ENCODE measurements around the gene TOLLIP.

- TF ChIP-seq, protein P1, sequence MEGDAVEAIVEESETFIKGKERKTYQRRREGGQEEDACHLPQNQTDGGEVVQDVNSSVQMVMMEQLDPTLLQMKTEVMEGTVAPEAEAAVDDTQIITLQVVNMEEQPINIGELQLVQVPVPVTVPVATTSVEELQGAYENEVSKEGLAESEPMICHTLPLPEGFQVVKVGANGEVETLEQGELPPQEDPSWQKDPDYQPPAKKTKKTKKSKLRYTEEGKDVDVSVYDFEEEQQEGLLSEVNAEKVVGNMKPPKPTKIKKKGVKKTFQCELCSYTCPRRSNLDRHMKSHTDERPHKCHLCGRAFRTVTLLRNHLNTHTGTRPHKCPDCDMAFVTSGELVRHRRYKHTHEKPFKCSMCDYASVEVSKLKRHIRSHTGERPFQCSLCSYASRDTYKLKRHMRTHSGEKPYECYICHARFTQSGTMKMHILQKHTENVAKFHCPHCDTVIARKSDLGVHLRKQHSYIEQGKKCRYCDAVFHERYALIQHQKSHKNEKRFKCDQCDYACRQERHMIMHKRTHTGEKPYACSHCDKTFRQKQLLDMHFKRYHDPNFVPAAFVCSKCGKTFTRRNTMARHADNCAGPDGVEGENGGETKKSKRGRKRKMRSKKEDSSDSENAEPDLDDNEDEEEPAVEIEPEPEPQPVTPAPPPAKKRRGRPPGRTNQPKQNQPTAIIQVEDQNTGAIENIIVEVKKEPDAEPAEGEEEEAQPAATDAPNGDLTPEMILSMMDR (IDR thresholded peaks at IDR 0.05 in 8 of 11, conservative IDR thresholded peaks at IDR 0.05 in 3 of 11): no peak
- TF ChIP-seq POLR2AphosphoS5 (IDR thresholded peaks at IDR 0.05) (no peak), POLR2A (IDR thresholded peaks at IDR 0.05) (no peak)
Observed at GRCh38 chr11:1338201-1339065, 29.0 kb upstream of the TOLLIP start.
